Measurements from ENCODE around the gene LRG1. TPM values are rescaled to one million over a fixed set of nuclear protein-coding genes. Genes with fewer than 3 reads are reported as not detected.

Gene LRG1
- total and polyA plus RNA-seq, 2 experiments from 2014 or later = 6.3 to 9.8 TPM

DNA sequence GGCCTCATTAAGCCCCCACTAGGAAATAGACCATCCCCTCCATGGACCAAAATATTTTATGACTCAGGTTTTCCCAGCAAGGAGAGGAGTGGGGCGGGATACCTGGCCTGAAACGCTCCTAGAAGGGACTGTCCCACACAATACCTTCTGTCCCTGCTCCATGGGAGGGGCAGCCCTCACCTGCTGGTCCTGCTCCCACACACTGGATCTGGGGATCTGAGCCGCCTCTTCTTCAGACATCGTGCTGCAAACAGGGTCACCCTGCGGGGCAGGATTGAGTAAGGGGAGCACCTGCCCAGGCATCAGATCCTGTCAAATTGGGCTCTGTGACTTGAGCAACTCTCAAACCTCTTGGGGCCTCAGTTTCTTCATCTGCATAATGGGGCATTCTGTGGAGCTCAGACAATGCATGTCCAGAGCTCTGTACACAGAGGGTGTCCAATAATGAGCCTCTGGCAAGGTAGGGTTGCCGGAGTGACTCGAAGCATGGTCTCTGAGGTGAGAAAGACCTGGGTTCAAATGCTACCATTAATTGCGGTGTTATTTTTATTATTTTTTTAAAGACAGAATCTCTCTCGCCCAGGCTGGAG is 5.9 kb downstream of the LRG1 start:
- TF ChIP-seq EZH2phosphoT487 (IDR thresholded peaks at IDR 0.05; ENCODE audit: low read depth, severe bottlenecking, unreplicated experiment) = no peak
- TF ChIP-seq EZH2 (IDR thresholded peaks at IDR 0.05; ENCODE audit: borderline replicate concordance) = no peak
- TF ChIP-seq, protein P1, sequence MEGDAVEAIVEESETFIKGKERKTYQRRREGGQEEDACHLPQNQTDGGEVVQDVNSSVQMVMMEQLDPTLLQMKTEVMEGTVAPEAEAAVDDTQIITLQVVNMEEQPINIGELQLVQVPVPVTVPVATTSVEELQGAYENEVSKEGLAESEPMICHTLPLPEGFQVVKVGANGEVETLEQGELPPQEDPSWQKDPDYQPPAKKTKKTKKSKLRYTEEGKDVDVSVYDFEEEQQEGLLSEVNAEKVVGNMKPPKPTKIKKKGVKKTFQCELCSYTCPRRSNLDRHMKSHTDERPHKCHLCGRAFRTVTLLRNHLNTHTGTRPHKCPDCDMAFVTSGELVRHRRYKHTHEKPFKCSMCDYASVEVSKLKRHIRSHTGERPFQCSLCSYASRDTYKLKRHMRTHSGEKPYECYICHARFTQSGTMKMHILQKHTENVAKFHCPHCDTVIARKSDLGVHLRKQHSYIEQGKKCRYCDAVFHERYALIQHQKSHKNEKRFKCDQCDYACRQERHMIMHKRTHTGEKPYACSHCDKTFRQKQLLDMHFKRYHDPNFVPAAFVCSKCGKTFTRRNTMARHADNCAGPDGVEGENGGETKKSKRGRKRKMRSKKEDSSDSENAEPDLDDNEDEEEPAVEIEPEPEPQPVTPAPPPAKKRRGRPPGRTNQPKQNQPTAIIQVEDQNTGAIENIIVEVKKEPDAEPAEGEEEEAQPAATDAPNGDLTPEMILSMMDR (IDR thresholded peaks at IDR 0.05; ENCODE audit: poor library complexity) = no peak
- 86% methylated on average over 9 of the region's 9 CpGs for WGBS (ENCODE audit: low lambda C conversion rate, missing lambda C conversion rate)
- no peaks in the 10 kb centered on the region for H3K4me1 ChIP-seq (ENCODE audit: insufficient read depth)

DNA sequence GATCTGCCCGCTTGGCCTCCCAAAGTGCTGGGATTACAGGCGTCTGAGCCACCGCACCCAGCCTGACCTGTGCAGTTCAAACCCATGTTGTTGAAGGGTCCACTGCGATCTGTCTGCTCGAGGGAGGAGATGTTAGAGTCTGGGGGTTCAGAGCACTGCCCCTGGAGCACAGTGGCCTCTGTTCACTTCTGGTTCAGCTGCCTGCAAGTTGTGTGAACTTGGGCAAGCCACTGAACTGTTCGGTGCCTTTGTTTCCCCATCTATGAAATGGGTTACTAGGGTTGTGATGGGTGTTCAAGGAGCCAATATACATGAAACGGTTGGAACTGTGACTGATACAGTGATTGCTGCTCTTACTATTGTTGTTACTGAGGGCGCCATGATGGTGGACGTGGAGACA is 6.5 kb downstream of the LRG1 start:
- no peaks in the 10 kb centered on the region for H3K4me1 ChIP-seq (ENCODE audit: insufficient read depth)
- no peak overlapping the region for H2AFZ ChIP-seq
- 89% methylated on average over 9 of the region's 9 CpGs for WGBS (ENCODE audit: low lambda C conversion rate, missing lambda C conversion rate)
- no peak for DNase-seq (ENCODE audit: low spot score)
- TF ChIP-seq EZH2phosphoT487 (IDR thresholded peaks at IDR 0.05; ENCODE audit: low read depth, severe bottlenecking, unreplicated experiment) (no peak), EZH2 (IDR thresholded peaks at IDR 0.05; ENCODE audit: borderline replicate concordance) (no peak)
- TF ChIP-seq, protein P1 (IDR thresholded peaks at IDR 0.05; ENCODE audit: poor library complexity) = no peak
- no peaks in the 10 kb centered on the region for H3K9me3 ChIP-seq (ENCODE audit: low read depth)
- H3K27ac ChIP-seq = no peak overlapping the region
- no peaks in the 10 kb centered on the region for H4K20me1 ChIP-seq (ENCODE audit: insufficient read depth, poor library complexity, severe bottlenecking)
- H3K4me3 ChIP-seq = no peak overlapping the region
- H3K79me2 ChIP-seq = no peaks in the 10 kb centered on the region
- no peaks in the 10 kb centered on the region for H3K9me2 ChIP-seq (replicated peaks; ENCODE audit: insufficient read depth)
- no peaks in the 10 kb centered on the region for H3K36me3 ChIP-seq (replicated peaks; ENCODE audit: insufficient read depth, low read depth)
- no peak overlapping the region for H3K4me2 ChIP-seq
- no peaks in the 10 kb centered on the region for H3K27me3 ChIP-seq

More for the DNA sequence above, 5.9 kb downstream of the LRG1 start:
- H3K79me2 ChIP-seq = no peaks in the 10 kb centered on the region
- H3K9me3 ChIP-seq (ENCODE audit: low read depth) = no peaks in the 10 kb centered on the region
- no peaks in the 10 kb centered on the region for H4K20me1 ChIP-seq (ENCODE audit: insufficient read depth, poor library complexity, severe bottlenecking)
- no peak overlapping the region for H2AFZ ChIP-seq
- H3K9me2 ChIP-seq (replicated peaks; ENCODE audit: insufficient read depth) = no peaks in the 10 kb centered on the region
- H3K36me3 ChIP-seq (replicated peaks; ENCODE audit: insufficient read depth, low read depth) = no peaks in the 10 kb centered on the region
- no peak overlapping the region for H3K27ac ChIP-seq
- no peak overlapping the region for H3K4me3 ChIP-seq
- H3K27me3 ChIP-seq = no peaks in the 10 kb centered on the region
- DNase-seq (ENCODE audit: low spot score) = no peak
- no peak overlapping the region for H3K4me2 ChIP-seq

DNA sequence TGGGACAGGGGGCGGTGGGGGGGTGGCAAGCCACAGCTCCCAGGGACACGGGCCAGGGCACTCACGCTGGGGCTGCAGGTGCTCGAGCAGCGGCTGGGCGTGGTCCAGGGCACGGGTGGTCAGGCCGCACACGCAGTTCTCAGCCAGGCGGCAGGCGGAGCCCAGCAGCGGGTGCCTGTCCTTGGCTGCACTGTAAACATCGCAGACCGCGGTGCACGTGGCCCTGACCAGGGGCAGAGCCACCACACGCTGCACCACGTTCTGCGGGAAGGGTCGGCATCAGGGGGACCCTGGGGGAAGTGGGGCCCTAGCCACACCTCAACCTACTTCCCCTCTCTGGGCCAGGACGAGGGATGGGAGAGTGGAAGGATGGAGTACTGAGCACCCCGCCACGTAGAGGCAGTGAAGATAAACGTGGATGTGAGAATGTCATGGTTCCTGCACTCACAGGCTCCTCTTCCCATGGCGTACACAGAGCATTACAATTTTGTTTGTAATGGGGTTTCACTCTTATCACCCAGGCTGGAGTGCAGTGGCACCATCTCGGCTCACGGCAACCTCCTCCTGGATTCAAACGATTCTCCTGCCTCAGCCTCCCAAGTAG is 8.2 kb downstream of the LRG1 start:
- Histone ChIP-seq H3K4me1 (ENCODE audit: insufficient read depth) (no peaks in the 10 kb centered on the region), H3K9me2 (replicated peaks; ENCODE audit: insufficient read depth) (no peaks in the 10 kb centered on the region), H3K27ac (no peak overlapping the region), H3K4me2 (no peak overlapping the region), H3K4me3 (no peak overlapping the region), H3K79me2 (no peaks in the 10 kb centered on the region), H2AFZ (no peak overlapping the region), H3K36me3 (replicated peaks; ENCODE audit: insufficient read depth, low read depth) (no peaks in the 10 kb centered on the region), H4K20me1 (ENCODE audit: insufficient read depth, poor library complexity, severe bottlenecking) (no peaks in the 10 kb centered on the region), H3K27me3 (no peaks in the 10 kb centered on the region), H3K9me3 (ENCODE audit: low read depth) (no peaks in the 10 kb centered on the region)
- no peak for DNase-seq (ENCODE audit: low spot score)
- TF ChIP-seq EZH2 (IDR thresholded peaks at IDR 0.05; ENCODE audit: borderline replicate concordance) = no peak
- no peak for TF ChIP-seq EZH2phosphoT487 (IDR thresholded peaks at IDR 0.05; ENCODE audit: low read depth, severe bottlenecking, unreplicated experiment)
- TF ChIP-seq, protein P1 (IDR thresholded peaks at IDR 0.05; ENCODE audit: poor library complexity) = no peak
- 78% methylated on average over 26 of the region's 28 CpGs for WGBS (ENCODE audit: low lambda C conversion rate, missing lambda C conversion rate)

All from hepatocyte (in vitro differentiated cells).